Eye (tissue), 1 donor: ENCODE data around the gene GALK1.
"Not testable (repeated sequence)": the region's sequence is repeated elsewhere in the genome, so short reads cannot be mapped to it uniquely, and the experiment has no call there.

Source experiments
- DNase-seq: peaks from one replicate; pipeline ENCODE4 v3.0.0-alpha.2; 2015

Gene GALK1

DNA sequence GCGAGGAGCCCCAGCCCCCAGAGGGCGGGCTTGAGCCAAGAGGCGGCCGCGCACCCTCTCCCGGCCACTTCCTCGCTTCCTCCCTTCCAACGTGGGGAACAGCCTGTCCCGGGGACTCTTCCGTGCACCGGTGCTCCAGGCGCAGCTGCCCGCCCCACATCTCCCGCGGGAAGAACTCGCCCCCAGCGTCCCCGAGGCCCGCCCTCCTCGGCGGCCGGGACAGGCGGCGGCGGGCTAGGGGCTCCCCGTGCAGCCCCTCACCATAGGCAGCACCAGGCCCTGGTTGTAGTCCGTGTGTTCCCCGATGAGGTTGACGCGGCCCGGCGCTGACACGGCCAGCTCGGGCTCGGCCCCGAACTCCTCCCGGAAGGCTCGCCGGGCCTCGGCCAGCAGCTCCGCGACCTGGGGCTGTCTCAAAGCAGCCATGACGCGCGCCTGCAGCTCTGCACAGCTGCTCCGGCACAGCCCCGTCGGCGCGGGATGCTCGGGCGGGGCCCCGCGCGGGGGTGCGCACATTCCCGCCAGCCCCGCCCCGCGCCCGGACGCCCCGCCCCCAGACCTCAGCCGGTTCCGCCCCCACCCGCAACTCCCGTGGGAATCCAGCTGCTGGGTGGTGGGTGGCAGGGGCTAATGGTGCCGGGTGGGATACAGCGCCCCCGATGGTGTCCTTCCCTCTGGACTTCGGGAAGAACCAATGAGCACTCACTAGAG lies at the start of gene GALK1:
Gene GALK1 (minus strand): TSS at position 482 of the 711 bp plus-strand sequence. CDS start 56 bp downstream, at position 426.
- DNase-seq = peak; percentile 84

DNA sequence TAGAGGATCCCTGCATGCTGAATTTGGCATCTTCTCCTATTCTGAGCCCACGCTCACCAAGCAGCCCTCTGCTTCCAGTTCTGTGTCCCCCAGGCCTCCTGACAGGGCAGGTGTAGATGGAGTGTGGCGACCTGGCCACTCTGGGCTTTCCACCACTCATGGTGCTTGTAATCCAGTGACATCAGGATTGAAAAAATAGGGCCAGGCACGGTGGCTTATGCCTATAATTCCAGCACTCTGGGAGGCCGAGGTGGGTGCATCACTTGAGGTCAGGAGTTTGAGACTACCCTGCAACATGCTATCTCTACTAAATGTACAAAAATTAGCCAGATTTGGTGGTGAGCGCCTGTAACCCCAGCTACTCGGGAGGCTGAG lies 49.0 kb upstream of the GALK1 start:
- DNase-seq = no peak

DNA sequence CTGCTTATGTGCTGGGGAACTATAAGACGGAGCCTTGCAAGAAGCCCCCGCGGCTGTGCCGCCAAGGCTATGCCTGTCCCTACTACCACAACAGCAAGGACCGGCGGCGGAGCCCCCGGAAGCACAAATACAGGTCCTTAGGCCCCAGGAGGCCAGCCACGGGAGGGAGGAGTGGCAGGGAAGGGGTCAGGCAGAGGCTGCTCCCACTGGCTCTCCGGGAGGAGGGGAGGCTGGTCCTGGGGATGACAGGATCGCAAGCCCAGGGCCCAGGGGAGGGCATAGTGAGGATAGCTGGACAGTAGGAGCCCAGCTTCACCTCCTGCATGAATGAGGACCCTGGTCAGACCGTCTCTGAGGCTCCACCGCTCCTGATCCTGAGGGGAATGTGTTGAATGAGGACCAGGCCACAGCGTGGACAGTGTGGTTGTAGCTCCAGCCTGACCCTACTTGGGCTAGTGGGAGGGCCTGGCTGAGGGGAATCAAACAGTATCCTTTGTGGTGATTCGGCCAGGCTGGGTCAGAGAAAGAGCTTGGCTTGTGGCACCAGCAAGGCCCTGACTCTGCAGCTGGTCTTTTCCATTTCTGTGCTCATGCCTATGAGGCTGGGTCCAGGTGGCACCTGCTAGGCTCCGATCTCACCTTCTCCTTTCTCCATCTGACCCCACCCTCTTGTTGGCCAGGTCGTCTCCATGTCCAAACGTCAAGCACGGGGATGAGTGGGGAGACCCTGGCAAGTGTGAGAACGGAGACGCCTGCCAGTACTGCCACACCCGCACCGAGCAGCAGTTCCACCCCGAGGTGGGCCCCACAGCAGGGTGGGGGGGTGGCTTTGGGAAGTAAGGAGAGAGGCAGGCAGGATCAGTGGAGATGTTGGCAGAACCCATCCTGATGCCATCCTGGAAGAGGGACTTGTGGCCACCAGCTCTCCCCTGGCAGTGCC lies 48.4 kb upstream of the GALK1 start:
- no peak for DNase-seq

DNA sequence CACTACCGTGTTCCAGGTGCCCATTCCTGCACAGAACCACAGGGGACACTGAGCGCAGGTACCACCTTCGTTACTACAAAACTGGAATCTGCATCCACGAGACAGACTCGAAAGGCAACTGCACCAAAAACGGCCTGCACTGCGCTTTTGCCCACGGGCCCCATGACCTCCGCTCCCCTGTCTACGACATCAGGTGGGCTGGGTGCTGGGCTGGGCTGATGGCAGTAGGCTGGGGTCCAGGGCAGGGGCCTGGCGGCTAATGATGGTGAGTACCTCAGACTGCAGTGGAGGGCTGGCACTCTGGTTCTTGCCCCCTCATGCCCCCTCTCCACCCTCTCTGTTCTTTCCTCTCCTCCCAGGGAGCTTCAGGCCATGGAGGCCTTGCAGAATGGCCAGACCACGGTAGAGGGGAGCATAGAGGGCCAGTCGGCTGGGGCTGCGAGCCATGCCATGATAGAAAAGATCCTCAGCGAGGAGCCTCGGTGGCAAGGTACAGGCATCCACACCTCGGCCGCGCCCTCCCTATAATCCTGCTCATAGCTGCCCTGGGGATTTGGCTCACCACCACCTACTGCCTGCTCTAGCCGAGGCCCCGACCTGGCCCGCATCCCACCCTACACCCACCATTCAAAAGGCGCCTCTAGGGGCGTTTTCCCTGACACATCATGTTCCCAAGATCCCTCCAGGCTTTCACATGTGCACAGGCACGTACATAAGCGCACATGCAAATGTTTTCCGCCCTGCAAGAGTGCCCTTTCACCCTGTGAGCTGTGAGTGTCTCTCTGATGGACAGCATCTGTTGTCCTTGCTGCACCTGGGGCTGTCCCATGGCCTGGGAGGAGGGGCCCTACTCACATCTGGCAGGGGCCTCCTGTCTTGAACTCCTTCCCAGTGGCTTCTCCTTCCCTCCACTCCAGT lies 47.4 kb upstream of the GALK1 start:
- DNase-seq = no peak

DNA sequence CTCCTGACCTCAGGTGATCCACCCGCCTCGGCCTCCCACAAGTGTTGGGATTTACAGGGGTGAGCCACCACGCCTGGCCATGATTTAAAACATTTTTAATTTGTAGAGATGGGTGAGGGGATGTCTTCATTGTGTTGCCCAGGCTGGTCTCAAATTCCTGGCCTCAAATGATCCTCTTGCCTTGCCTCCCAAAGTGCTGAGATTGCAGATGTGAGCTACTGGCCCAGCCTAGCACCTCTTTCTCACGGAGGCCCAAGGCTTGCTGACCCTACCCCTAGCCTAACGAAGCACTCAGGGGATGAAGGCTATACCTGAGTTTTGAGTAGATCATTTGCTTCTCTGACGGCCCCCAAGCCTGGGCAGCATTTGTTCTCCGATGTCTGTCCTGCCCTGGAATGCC lies 46.2 kb upstream of the GALK1 start:
- DNase-seq = no peak

DNA sequence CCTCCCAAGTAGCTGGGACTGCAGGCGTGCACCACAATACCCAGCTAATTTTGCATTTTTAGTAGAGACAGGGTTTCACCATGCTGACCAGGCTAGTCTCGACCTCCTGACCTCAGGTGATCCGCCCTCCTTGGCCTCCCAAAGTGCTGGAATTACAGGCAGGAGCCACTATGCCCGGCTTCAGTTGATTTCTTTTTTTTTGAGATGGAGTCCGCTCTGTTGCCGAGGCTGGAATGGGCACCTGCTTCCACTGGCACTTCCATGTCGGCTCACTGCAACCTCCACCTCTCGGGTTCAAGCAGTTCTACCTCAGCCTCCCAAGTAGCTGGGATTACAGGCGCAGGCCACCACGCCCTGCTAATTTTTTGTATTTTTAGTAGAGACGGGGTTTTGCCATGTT lies 45.8 kb upstream of the GALK1 start:
- DNase-seq = not testable (repeated sequence)

DNA sequence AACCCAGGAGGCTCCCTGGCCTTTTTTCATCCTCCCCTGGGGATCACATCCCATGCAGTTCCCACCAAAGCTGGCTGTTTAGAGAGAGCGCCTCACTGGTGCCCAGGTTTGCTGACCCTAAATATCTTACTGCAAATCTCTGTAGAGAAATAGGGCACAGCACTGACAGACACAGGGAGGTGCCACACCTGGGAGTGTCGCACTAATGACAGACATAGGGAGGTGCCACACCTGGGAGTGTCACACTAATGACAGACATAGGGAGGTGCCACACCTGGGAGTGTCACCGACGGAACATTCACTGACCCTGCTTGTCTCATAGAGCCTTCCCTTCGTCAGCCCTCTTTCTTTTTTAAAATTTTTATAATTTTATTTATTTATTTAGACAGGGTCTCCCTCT lies 45.2 kb upstream of the GALK1 start:
- DNase-seq = no peak

DNA sequence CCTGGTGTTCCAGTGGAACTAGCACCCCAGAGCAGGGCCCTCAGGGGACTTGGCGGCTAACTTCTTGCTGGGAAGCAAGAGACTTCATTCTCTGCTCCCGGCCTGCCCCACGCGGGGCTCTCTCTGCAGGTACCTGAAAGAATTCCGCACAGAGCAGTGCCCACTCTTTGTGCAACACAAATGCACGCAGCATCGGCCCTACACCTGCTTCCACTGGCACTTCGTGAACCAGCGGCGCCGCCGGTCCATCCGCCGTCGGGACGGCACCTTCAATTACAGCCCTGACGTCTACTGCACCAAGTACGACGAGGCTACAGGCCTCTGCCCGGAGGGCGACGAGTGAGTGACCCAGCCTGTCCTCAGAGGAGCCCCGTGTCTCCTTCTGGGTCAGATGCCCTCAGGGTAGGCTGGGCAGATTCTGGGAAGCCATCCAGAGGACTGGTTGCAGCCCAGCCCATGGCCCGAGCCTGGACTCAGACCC lies 44.7 kb upstream of the GALK1 start:
- DNase-seq = no peak

DNA sequence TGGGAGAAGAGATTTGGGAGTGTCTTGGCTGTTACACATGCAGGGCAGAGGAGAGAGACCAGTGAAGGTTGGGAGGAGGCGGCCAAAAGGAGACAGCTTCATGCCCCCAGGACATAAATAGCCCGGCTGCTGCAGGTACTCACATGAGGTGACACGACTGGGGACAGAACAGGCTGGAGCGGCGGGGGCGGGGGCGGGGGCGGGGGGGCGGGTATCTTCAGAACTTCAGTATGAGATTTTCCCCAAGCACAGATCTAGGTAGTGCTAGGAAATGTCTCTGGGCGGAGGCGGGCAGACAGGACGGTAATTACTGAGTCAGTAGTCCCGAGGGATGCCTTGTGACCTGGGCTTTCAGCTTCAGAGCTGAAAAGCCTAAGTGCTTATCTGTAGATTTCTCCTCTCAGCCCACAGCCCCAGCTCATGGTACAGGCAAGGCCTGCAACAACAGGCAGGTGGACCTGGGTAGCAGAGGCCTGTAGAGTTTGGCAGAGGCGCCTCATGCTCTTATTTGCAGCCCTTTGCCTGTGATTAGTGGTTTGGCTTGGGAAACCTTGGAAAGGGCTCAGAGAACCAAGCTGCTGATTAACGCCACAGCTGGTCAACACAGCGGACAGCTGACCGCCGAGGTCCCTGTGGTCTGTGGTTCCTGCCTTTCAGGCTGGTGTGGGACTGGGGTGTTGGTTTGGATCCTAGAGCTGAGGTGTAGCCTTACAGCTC lies 44.1 kb upstream of the GALK1 start:
- DNase-seq = peak; percentile 72

DNA sequence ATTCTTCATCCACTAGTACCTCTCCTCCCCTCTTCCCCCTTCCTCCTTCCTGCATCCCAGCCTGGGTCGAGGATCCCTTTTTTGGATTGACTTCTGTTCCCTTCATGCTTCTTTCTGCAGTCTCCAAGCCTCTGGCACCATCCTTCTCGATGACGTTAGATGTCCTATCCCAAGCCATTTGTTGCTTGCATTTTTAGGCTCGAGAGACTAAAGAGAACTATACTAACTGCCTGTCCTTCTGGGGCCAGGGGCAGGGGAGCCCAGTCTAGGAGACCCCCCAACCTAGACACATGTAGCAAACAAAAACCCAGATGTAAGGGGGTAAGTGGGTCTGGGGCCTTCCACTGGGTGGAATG lies 43.5 kb upstream of the GALK1 start:
- no peak for DNase-seq

DNA sequence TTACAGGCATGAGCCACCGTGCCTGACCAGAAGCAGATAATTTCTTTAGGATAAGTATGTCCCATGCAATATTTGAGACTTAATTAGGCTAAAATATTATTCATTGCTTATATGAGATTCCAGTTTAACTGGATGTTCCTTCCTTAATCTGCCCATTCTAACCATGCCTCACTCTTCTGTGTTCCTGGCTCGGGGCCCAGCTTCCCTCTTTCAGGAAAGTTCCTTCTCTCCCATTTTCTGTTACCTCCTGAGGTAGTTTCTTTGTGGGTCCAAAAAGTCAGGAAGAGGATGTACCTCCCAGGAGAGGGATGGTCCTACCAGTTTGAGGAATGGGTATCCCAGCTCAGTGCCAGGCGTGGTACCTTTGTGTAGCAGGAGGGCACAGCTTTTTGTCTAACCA lies 42.9 kb upstream of the GALK1 start:
- DNase-seq = no peak

DNA sequence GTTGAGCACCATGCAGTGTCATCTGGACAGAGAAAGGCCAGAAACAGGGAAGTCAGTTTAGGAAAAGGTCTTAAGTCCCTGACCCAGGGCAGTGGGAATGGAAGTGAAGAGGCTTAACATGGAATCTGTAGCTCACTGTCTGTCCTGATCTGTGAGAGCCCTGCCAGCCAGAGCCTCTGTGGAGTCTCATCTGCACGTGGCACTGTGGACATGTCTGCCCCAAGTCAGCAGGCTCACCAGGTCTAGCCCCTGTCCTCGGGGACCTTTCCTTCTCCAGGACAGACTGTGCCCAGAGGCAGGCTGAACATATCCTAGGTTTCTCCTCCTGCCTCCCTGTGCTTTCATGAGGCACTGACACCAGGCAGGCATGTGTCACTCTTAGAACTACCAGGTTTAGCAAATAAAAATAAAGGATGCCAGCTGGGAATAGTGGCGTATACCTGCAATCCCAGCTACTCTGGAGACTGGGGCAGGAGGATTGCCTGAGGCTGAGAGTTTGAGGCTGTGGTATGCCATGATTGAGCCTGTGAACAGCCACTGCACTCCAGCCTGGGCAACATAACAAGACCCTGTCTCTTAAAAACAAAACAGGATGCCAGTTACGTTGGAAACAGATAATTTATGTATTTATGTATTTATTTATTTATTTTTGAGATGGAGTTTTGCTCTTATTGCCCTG lies 42.0 kb upstream of the GALK1 start:
- no peak for DNase-seq

DNA sequence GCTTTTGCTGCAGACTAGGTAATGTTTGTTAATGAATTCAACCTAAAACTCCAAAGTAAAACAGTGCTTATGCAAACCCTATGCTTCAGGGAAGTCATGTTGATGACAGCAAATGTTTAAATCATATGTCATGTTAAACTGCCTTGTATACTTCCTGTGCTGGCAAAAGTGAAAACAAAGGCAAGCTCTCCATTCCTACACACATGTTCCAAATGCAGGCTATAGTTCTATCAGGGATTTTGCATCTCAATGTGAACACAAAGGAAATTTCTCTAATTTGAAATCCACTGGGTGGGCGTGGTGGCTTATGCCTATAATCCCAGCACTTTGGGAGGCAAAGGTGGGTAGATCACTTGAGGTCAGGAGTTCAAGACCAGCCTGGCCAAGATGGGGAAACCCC lies 38.9 kb upstream of the GALK1 start:
- no peak for DNase-seq

DNA sequence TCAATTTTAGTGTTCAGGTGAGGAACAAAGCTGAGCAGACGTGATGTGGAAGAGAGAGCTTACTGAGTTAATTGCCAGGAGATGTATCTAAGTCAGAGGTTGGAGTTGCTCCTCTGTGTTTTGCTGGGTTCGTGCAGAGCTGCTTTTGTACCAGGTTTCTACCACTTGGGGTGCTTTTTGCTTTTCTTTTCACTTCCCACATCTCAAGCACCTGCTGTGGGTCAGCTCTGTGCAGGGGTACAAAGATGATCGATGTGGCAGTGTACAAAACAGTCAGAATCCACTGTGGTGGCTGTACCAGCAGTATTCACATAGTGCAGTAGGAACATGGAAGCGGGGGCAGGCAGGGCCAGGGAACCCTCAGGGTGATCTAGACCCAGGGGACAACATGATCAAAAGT lies 34.4 kb upstream of the GALK1 start:
- DNase-seq = no peak

DNA sequence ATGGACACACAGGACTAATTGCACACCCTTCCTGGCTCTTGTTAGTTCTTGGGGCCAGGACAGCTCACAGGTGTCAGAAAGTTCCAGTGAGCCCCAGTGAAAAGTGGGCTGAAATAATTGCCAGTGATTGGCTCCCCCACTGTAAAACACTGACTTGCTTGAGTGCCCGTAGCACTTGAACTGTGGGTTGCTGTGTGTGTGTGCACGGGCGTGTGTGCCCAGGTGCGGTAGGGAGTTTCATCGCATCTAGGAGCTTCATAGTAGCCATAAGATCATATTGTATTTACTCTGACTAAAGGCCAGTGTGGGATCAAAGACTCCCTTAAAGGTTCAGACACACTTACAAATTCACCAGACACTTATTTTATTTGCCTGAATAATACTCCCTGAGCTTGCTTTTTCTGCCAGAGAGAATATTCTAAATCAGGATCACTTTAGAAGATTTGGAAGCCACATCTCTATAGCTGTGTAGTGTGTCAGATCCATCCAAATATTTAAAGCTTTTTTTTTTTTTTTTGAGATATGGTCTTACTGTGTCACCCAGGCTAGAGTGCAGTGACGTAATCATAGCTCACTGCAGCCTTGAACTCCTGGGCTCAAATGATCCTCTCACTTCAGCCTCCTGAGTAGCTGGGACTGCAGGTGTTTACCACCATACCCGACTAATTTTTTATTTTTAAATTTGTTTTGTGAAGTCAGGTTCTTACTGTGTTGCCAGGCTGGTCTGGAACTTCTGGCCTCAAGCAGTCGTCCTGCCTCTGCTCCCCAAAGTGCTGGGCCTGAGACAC lies 31.0 kb upstream of the GALK1 start:
- DNase-seq = no peak

DNA sequence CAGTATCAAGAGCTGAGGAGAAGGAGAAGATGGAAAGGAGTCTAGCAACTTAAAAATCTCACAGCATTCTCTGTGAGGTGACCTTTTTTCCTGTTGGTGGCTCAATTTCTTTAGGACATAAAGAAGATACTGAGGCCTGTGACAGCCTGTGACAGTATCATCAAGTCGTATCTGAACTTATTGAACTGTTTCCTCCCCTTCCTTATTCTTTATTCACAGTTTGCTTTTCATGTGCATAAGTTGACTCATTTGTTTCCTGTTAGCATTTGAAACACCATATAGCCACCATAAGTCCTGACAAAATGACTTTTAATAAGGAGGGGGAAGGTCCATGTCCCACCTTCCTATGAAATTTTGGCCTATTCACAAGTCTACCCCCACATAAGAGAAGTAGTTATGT lies 28.5 kb upstream of the GALK1 start:
- DNase-seq = no peak

DNA sequence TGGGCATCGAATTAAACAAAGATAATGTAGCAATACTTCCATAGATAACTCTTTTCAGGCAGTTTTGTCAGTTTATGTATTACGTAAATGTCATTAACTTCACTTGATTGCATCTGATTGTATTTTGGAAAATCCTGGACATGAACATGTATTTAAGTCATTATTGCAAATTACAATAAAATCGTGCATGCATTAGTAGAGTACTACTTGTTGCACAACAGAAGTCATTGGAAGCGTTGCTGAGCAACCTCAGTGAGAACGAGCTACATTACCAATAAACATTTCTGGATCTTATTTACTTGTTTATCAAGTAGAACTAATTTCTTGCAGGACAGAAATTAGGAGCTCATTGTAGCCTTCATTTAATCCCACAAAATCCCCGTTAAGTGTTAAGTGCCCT lies 26.3 kb upstream of the GALK1 start:
- no peak for DNase-seq

DNA sequence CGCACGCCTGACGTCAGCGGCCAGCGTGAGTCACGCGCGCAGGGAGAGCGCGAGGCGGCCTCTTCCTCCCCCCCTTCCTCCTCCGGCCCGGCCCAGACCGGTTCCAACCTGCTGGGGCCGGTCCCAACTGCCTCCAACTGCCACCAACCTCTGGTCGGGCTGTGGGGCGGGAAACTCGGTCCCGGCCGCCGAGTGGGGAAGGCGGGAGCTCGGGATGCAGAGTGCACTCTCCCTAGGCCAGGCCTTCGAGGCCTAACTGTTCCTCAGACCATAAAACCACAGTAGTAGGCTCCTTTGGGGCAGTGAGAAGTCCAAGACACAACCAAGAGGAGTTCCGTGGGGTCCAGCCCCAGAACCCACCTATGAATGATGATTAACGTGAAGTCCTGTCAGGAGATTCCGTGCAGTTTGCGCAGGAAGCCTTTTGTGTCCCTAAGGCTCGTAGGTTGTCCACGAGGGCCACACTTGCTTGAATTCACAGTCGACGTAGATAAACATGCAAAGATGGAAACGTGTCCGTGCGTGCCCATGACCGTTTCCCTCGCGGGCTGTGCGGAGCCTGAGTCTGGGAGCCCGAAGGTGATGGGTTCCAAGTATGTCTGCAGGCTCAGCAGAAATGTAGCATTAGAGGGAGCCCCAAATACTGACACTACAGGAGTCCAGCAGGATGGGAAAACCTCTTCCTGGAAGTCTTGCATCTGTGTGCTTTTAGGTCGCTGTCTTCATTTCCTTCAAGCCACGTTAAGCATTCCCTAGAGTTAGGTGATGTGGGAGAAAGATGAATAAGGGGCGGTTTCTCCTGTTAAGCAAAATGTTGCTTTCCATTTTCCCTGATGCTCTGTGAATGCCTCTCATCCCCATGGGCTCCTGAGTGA lies 20.3 kb upstream of the GALK1 start:
- peak; percentile 96 for DNase-seq

DNA sequence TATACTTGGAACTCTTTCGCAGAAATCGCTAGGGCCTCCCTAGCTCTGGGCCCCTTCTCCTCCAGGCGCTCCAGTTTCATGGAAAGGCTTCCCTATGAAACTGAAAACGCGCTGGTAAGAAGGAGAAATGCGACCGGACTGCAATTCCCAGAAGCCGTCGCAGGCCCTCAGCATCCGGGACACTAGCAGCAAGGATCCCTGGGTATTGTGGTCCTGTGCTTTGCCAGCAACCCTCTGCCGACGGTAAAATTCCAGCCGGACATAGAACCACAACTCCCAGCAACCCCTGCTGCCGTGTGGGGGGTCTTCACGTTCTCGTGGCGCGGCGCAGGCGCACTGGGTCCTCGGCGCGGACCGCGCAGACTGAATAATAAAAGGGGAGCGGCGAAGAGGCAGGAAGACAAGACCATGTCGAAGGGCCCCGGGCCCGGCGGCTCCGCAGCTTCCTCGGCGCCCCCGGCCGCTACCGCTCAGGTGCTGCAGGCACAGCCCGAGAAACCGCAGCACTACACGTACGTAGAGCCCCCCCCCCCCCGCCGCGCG lies 19.6 kb upstream of the GALK1 start, which contains the start of gene UNK:
Gene UNK (plus strand): TSS at position 334 of the 543 bp plus-strand sequence. CDS start 75 bp downstream, at position 409.
- peak; percentile 100 for DNase-seq
